CD4-positive, alpha-beta T cell (primary cell): Measurements from ENCODE around the gene U2AF1L4. TPM values are rescaled to one million over a fixed set of nuclear protein-coding genes. Genes with fewer than 3 reads are reported as not detected.

Source experiments
- ATAC-seq: fragments of 200-7000 bp; cut with Tn5 transposase; one replicate; pipeline ENCODE4 v1.10.0; 2022; ENCODE audit warnings: mild to moderate bottlenecking; ENCODE audit not compliant: poor library complexity
- CTCF ChIA-PET: fragments of 350-600 bp; sonication (Branson Sonifier 250); formaldehyde crosslinking; loops from one replicate; lab custom pipeline; 2021; ENCODE audit warnings: antibody characterized with exemption, inconsistent platforms; lab: Charles Lee
- POLR2A ChIA-PET: fragments of 350-600 bp; sonication (Branson Sonifier 250); formaldehyde crosslinking; loops from one replicate; lab custom pipeline; 2021; ENCODE audit warnings: antibody characterized with exemption, inconsistent platforms; lab: Charles Lee
- DNase-seq, 14 experiments: peaks; one replicate each; pipeline ENCODE4 v3.0.0-alpha.2; 2013 to 2020; ENCODE audit warnings: mixed read lengths in 2 of 14
- H3K27ac ChIP-seq, 2 donors: one replicate each; pipeline versions ENCODE4 v1.5.1 to v1.7.0; 2013; ENCODE audit warnings: low read length in 2 of 2, low read depth in 1 of 2, mild to moderate bottlenecking in 1 of 2
- H3K27me3 ChIP-seq, 2 experiments: 1 replicate in 1 of 2; 2 replicates in 1 of 2; pipeline versions ENCODE4 v1.6.1 to v1.7.0; 2013; ENCODE audit warnings: low read length in 2 of 2, control low read depth in 1 of 2, mild to moderate bottlenecking in 1 of 2, moderate library complexity in 1 of 2; ENCODE audit not compliant: insufficient read depth in 2 of 2, control insufficient read depth in 1 of 2
- H3K36me3 ChIP-seq: one replicate; pipeline ENCODE4 v1.6.1; 2013; ENCODE audit warnings: low read length, control low read depth; ENCODE audit not compliant: insufficient read depth
- H3K4me1 ChIP-seq: one replicate; pipeline ENCODE4 v1.6.1; 2013; ENCODE audit warnings: low read length, control low read depth; ENCODE audit not compliant: insufficient read depth
- H3K4me3 ChIP-seq: one replicate; pipeline ENCODE4 v1.5.1; 2013; ENCODE audit warnings: mild to moderate bottlenecking, low read length, moderate library complexity
- H3K9me3 ChIP-seq, 2 experiments: 1 replicate in 1 of 2; 2 replicates in 1 of 2; pipeline versions ENCODE4 v1.6.1 to v1.7.0; 2013; ENCODE audit warnings: low read length in 2 of 2, mild to moderate bottlenecking in 2 of 2, control low read depth in 1 of 2, moderate library complexity in 1 of 2; ENCODE audit not compliant: control insufficient read depth in 1 of 2, insufficient read depth in 1 of 2
- H3K27ac Mint-ChIP-seq: one replicate; pipeline ENCODE4 v1.8.0; 2020; ENCODE audit warnings: mixed read lengths
- H3K27me3 Mint-ChIP-seq: one replicate; pipeline ENCODE4 v1.8.0; 2021; ENCODE audit warnings: mixed read lengths
- H3K36me3 Mint-ChIP-seq: one replicate; pipeline ENCODE4 v1.8.0; 2021; ENCODE audit warnings: low read depth, mixed read lengths
- H3K4me1 Mint-ChIP-seq: one replicate; pipeline ENCODE4 v1.8.0; 2021; ENCODE audit warnings: low read depth, mixed read lengths
- H3K4me3 Mint-ChIP-seq: one replicate; pipeline ENCODE4 v1.8.0; 2020; ENCODE audit warnings: mild to moderate bottlenecking, mixed read lengths
- H3K9me3 Mint-ChIP-seq: one replicate; pipeline ENCODE4 v1.8.0; 2020; ENCODE audit warnings: mixed read lengths
- intact Hi-C, 2 experiments: fragments of 100-400 bp; cut with DNase I in 1 of 2; cut with micrococcal nuclease in 1 of 2; formaldehyde crosslinking; loops; one replicate each; pipeline versions ENCODE4 v1.15.1 to v1.9.0; 2023 to 2025; cut with DNase I, micrococcal nuclease
- total RNA-seq, 174 experiments: library from RNA in 2 of 174; stranded (reverse) in 2 of 174; gene quantifications; one replicate each; pipeline ENCODE4 v1.2.3 and lab custom pipeline; 2021 to 2026
- TF ChIP-seq, protein P1 (sequence below): fragments of 200-600 bp; IDR thresholded peaks from one replicate; pipeline ENCODE4 v1.8.0; 2022; ENCODE audit warnings: antibody characterized with exemption, mild to moderate bottlenecking

U2AF1L4 gene
- total RNA-seq, 2 experiments from 2014 or later, result 74.6 to 85.8 TPM

DNA sequence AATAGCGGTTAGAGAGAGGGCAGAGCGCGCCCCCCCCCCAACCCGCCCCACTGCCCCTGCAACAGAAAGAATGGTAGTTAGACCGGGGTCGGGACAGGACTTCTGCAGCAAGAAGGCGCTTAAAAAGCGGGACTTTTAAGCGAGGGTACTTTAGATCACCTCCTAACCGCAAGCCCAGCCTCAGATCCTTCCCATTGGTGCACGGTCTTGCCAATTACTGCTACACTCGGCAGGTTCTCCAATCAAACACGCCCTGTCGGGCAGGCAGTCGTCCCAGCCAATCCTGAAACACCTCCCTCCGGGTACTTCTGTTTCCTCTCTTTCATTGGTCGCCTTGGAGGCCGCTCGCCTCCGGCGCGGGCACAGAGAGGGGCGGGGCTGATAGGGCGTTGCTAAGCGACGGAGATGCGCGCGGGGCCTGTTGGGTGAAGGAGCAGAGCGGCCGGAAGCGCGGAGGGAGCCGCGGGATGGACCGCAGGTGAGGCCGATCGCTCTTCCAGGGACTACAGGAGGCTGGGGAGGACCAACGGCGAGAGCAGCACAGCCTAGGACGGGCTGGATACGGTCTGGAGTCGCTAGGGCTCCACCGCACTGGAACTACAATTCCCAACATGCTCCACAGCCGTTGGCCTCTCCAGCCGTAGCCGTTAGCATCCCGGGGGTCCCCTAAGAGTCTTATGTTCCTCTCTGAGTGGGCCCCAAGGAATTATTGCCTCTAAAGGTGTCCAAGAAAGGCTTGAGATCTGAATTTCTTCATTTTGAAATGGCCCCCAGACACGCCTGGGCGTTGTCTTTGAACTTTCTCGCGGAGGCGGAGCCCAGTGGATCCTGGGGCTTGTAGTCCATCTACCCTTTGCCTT lies 12.8 kb upstream of the U2AF1L4 start, which contains the start of gene PROSER3:
TSS of gene PROSER3 (plus strand) at position 428 of the 860 bp plus-strand sequence. CDS start at position 468, 40 bp downstream.
- peak; percentile 95 to 100 (median 98) for DNase-seq
- Mint-ChIP-seq H3K27me3 (peaks cover 15% of the 10 kb centered on the region), H3K4me3 (peak within 1 kb of the TSS; percentile 99), H3K36me3 (peaks cover 44% of the 10 kb centered on the region), H3K4me1 (peaks cover 41% of the 10 kb centered on the region), H3K27ac (peak within 1 kb of the TSS; percentile 88), H3K9me3 (no peaks in the 10 kb centered on the region)
- peak; percentile 96 for ATAC-seq
- Histone ChIP-seq H3K4me3 (peak within 1 kb of the TSS; percentile 81), H3K36me3 (peaks cover 35% of the 10 kb centered on the region), H3K27ac (peak within 1 kb of the TSS; percentile 61 to 97), H3K4me1 (peaks cover 43% of the 10 kb centered on the region), H3K9me3 (no peaks in the 10 kb centered on the region), H3K27me3 (peaks cover 0 to 2% of the 10 kb centered on the region in 2 experiments)
- TF ChIP-seq, protein P1, sequence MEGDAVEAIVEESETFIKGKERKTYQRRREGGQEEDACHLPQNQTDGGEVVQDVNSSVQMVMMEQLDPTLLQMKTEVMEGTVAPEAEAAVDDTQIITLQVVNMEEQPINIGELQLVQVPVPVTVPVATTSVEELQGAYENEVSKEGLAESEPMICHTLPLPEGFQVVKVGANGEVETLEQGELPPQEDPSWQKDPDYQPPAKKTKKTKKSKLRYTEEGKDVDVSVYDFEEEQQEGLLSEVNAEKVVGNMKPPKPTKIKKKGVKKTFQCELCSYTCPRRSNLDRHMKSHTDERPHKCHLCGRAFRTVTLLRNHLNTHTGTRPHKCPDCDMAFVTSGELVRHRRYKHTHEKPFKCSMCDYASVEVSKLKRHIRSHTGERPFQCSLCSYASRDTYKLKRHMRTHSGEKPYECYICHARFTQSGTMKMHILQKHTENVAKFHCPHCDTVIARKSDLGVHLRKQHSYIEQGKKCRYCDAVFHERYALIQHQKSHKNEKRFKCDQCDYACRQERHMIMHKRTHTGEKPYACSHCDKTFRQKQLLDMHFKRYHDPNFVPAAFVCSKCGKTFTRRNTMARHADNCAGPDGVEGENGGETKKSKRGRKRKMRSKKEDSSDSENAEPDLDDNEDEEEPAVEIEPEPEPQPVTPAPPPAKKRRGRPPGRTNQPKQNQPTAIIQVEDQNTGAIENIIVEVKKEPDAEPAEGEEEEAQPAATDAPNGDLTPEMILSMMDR, result no peak
- intact Hi-C loops, result loop anchor here (1.0 to 10.0 kb wide), 8 partner anchors 10 to 927 kb away; partner anchors contain the start of genes ARHGAP33 (in 2 of the 2), LIN37 (in 2 of the 2), COX6B1 (in 1 of the 2) and ETV2 (in 1 of the 2)
- ChIA-PET POLR2A (interaction anchor here (1.0 to 1.3 kb wide), 5 partner anchors 10 to 18 kb away, joined by 3 to 12 read pairs (median 3); partner anchors contain the start of genes LIN37 and U2AF1L4), CTCF (no interaction called here)

DNA sequence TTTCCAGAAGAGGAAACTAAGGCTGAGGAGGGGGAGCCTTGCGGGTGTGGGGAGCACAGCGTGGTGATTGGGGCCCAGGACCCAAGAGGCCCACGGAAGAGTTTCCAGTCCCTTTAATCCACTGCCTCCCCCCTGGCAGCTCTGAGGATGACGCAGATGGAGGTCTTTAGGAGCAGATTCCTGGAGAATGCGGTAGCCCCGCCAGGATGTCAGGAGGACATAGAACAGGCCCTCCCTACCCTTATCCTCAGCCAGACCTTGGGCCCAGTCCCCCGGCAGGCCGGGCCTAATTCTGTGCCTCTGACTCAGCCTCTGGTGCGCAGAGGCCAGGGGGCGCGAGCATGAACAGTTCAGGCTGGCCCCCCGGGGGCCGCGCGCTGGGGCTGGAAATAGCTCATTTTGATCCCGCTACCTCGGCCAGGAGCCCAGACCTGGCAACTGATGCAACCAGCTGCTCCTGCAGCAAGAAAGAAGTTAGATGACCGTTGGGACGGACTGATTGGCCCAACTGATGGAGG lies 12.1 kb upstream of the U2AF1L4 start:
- peaks cover 0 to 2% of the 10 kb centered on the region in 2 experiments for H3K27me3 ChIP-seq
- ATAC-seq, result no peak
- no peaks in the 10 kb centered on the region for H3K9me3 ChIP-seq
- DNase-seq, result peak in 1 of 14 experiments; percentile 51
- peaks cover 43% of the 10 kb centered on the region for H3K4me1 ChIP-seq
- POLR2A ChIA-PET, result interaction anchor here (0.9 to 1.3 kb wide), 5 partner anchors 9 to 55 kb away, joined by 3 to 12 read pairs (median 3); partner anchors contain the start of genes LIN37 and U2AF1L4
- Mint-ChIP-seq H3K36me3 (peaks cover 45% of the 10 kb centered on the region), H3K4me3 (peak overlapping the region; percentile 99), H3K27me3 (peaks cover 15% of the 10 kb centered on the region), H3K9me3 (no peaks in the 10 kb centered on the region), H3K27ac (peak overlapping the region; percentile 88), H3K4me1 (peaks cover 41% of the 10 kb centered on the region)
- H3K36me3 ChIP-seq, result peaks cover 40% of the 10 kb centered on the region
- intact Hi-C loops, result loop anchor here (1.0 to 10.0 kb wide), 6 partner anchors 9 to 928 kb away; partner anchors contain the start of genes COX6B1 (in 1 of the 2), ETV2 (in 1 of the 2), KMT2B (in 1 of the 2) and LIN37 (in 1 of the 2)
- CTCF ChIA-PET, result no interaction called here
- no peak overlapping the region for H3K27ac ChIP-seq
- H3K4me3 ChIP-seq, result peak overlapping the region; percentile 81
- TF ChIP-seq, protein P1, result no peak
